ENCODE results near the gene ALX3. TPM values are rescaled to one million over a fixed set of nuclear protein-coding genes. Genes with fewer than 3 reads are reported as not detected.
A peak's percentile ranks its signal among the peaks of the same experiment; 100 is the strongest.

Gene ALX3
- total and polyA plus RNA-seq, 2 of the 4 experiments (the other 2 are of a cell fraction): not detected

DNA sequence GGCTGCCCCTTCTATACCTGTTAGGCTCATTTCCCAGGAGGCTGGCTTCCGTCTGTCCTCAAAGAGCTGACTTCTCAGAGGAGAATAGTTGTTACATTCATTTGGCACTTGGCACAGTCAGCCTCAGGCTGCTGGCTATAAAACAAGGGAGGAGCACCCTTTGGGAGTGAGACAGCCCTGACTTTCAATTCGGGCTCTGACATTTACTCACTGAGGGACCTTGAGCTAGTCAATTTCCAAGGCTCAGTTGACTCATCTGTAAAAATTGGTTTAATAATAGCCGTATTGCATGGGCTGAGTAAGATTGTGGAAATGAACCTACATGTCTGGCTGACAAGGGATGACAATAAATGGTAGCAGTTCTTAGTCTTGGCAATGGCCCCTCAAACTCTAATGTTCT is 13.7 kb downstream of the ALX3 start:
- no peak overlapping the region for H2AK9ac ChIP-seq (replicated peaks; ENCODE audit: low read depth, low read length, poor library complexity)
- no peak overlapping the region for H3K9ac ChIP-seq (ENCODE audit: low read depth, low read length)
- no TSS peak for BruUV-seq (replicated peaks)
- H3K4ac ChIP-seq (ENCODE audit: low read depth, low read length): no peak overlapping the region
- no peak overlapping the region for H2AFZ ChIP-seq (replicated peaks; ENCODE audit: low read length, poor library complexity)
- no peak overlapping the region for H2BK120ac ChIP-seq (ENCODE audit: low read depth, low read length)
- H2BK15ac ChIP-seq (ENCODE audit: low read depth, low read length): no peak overlapping the region
- peaks cover 0 to 33% of the 10 kb centered on the region in 2 experiments; a peak in 3 of 4 replicates for H3K79me1 ChIP-seq (ENCODE audit: low read depth in 1 of 2, low read length in 2 of 2)
- H3K27me3 ChIP-seq (ENCODE audit: control insufficient read depth, insufficient read depth, low read length): no peaks in the 10 kb centered on the region
- H3K23ac ChIP-seq (ENCODE audit: low read depth, low read length): no peak overlapping the region
- H2AK5ac ChIP-seq (ENCODE audit: low read depth, low read length): no peak overlapping the region
- no peak overlapping the region for H2BK5ac ChIP-seq (ENCODE audit: low read depth, low read length, poor library complexity, severe bottlenecking)
- H2BK20ac ChIP-seq (ENCODE audit: low read depth, low read length): no peak overlapping the region
- H3K4me2 ChIP-seq (ENCODE audit: low read depth, low read length): no peak overlapping the region
- peaks cover 55% of the 10 kb centered on the region for H3K36me3 ChIP-seq (ENCODE audit: control insufficient read depth, insufficient read depth, low read length)
- in situ Hi-C loops (cut with MboI; ENCODE audit: low sequenced_read_pairs) (no loop called here), intact Hi-C loops (cut with micrococcal nuclease) (loop anchor here (10.0 kb wide), 1 partner anchor 258 kb away; no protein-coding TSS in a partner anchor), dilution Hi-C loops (cut with HindIII; ENCODE audit: low sequenced_read_pairs, unreplicated experiment) (no loop called here)
- H4K8ac ChIP-seq (ENCODE audit: low read depth in 2 of 2, low read length in 2 of 2): no peak overlapping the region
- H3K4me1 ChIP-seq (ENCODE audit: control insufficient read depth, insufficient read depth, low read length): peaks cover 26% of the 10 kb centered on the region
- H4K91ac ChIP-seq (ENCODE audit: insufficient read depth, low read depth, low read length): no peak overlapping the region
- 20% methylated on average over 2 of the region's 3 CpGs; no CpG with 5 or more reads in 1 of the 2 experiments for WGBS, 2 experiments (ENCODE audit: extremely low coverage in 2 of 2, insufficient read length in 1 of 2)
- H4K20me1 ChIP-seq (ENCODE audit: insufficient read depth, low read length): peaks cover 18% of the 10 kb centered on the region; the same call in 1 of the 2 replicates
- ChIA-PET CTCF (no interaction called here), POLR2A (ENCODE audit: unreplicated experiment) (interaction anchor here (0.5 kb wide), 1 partner anchor 388 kb away, joined by 9 read pairs; no protein-coding TSS in a partner anchor)
- H3K56ac ChIP-seq (ENCODE audit: extremely low read depth, insufficient read depth, low read length): no peak overlapping the region
- no peak for TF ChIP-seq MAZ (IDR thresholded peaks at IDR 0.05; ENCODE audit: borderline replicate concordance, low read depth, low read length)
- peak; percentile 38; the same call in 1 of the 2 replicates for TF ChIP-seq CEBPB (IDR thresholded peaks at IDR 0.05; ENCODE audit: low read depth, low read length)
- no peaks in the 10 kb centered on the region for H3K9me3 ChIP-seq (ENCODE audit: control insufficient read depth, insufficient read depth, low read length)
- no peak overlapping the region for H3K27ac ChIP-seq (ENCODE audit: insufficient read depth, low read length)
- no peak overlapping the region for H3K4me3 ChIP-seq (ENCODE audit: insufficient read depth, low read depth, low read length)
- H3K14ac ChIP-seq (replicated peaks; ENCODE audit: low read depth, low read length): no peak overlapping the region
- peaks cover 15% of the 10 kb centered on the region for H3K9me1 ChIP-seq (ENCODE audit: insufficient read depth, low read length)
- DNase-seq: peak; percentile 73
- no peak overlapping the region for H4K5ac ChIP-seq (ENCODE audit: low read depth, low read length)
- ATAC-seq (ENCODE audit: low read depth): peak; percentile 30
- H3K18ac ChIP-seq (ENCODE audit: low read depth, low read length): no peak overlapping the region
